Dermis microvascular lymphatic vessel endothelial cell (primary cell): ENCODE measurements around the gene QTRT2. TPM values are rescaled to one million over a fixed set of nuclear protein-coding genes. Genes with fewer than 3 reads are reported as not detected.

Experiments
- DNase-seq, 2 donors: peaks; one replicate each; pipeline versions ENCODE4 v3.0.0 to v3.0.0-alpha.2; 2010; ENCODE audit warnings: low read depth in 2 of 2
- total RNA-seq: library from RNA; depleted of rRNA; stranded (reverse); fragments of >200 nt; gene quantifications from 2 replicates; pipeline ENCODE4 v1.2.1, GENCODE V29; 2014

The QTRT2 gene
- total RNA-seq, 1 donor from 2014 or later: 25.0 TPM

DNA sequence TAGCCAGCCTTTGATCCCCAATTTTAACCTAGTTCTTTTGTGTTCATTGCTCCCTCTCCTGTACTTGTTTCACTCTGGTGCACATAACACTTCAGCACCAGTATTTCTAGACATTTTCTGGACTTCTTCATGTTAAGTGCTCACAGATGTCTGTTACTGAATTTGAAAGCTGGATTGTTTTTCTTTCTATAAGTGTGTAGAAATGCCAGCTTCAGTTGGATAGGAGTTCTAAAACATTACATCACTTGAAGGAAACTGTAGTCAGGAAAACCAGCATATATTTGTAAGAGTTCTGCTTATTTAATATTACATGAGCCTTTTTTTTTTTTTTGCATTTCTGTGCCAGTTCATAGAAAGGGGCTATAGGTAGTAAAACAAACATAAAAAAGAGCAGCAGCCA is 21.6 kb downstream of the QTRT2 start:
- peak in 1 of 2 donors; percentile 2 for DNase-seq

DNA sequence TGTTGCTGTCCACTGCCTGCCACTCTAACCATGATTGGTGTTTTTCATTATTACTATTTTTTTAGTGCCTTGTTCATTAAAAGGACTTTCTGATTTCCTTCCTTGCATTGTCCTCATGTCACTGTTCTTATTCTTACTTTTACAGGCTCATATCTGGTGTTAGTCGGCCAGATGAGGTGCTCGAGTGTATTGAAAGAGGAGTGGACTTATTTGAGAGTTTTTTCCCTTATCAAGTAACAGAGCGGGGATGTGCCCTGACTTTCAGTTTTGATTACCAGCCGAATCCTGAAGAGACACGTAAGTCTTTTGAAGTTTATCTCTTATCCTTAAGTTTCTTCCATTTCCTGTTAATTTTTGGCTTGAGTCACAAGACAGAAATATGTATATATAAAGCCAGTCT is 23.2 kb downstream of the QTRT2 start:
- peak; percentile 7 to 78 for DNase-seq

DNA sequence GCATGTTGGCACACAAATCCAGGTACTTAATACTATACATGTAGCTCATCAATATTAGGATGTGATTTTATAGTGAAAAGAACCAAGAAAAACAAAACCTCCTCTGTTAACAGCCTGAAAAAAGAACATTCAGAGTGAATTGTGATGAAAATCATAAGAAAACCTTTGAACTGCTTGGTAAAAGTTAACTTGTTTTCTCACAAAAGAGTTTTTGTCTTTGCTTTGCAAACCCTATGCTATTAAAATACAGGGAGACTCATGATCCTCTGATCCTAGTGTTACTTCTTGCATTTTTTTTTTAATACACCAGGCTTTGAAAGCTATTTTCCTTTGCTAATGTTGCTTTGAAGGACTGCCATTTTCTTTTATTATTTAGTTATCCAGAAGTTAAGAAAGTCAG is 23.7 kb downstream of the QTRT2 start:
- no peak for DNase-seq

DNA sequence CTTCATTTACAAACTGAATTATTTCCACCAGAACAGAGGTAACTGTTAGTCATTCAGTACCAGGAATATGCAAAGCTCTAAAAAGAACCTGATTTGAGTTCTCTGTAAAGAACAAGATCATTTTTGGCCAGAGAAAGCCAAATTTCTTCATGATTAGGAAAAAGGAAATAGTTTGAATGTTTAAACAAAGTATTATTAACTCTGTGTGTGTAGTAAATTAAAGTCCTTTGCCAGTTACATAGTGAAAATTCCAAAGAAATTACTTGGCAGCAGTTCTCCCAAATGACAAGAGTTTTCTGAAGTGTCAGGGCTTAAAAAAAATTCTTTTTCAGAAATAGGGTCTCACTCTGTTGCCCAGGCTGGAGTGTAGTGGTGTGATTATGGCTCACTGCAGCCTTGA is 24.5 kb downstream of the QTRT2 start:
- DNase-seq: peak in 1 of 2 donors; percentile 5

DNA sequence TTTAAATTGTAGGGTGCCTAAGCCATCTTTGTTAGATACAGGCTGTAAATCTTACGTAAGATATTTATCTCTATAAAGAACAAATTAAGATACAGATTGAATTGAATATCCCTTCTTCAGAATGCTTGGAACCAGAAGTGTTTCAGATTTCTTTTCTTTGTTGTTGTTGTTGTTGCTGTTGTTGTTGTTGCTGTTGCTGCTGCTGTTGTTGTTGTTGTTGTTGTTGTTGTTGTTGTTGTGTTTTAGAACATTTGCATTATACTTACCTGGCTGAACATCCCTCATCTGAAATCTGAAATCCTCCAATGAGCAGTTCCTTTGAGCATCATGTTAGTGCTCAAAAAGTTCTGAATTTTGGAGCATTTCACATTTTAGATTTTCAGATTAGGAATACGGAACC is 26.6 kb downstream of the QTRT2 start:
- no peak for DNase-seq

DNA sequence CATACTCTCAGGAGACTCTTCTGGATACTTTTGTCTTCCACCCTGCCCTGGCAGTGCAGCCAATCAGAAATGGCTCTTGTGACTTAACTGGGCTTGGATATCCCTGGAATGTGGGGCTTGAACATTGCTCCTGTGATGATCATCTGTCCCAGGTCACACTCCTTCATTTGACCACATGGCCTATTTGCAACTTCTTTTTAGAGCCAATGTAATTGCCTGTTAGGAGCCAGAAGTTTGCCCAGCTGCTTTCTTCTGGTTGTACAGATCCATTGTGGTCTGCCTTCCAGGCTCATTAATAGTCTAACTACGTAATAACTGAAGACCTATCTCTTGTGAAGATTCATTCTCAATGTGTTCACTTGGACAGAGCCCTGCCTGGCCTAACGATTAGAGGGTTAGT is 29.8 kb downstream of the QTRT2 start:
- DNase-seq: no peak

DNA sequence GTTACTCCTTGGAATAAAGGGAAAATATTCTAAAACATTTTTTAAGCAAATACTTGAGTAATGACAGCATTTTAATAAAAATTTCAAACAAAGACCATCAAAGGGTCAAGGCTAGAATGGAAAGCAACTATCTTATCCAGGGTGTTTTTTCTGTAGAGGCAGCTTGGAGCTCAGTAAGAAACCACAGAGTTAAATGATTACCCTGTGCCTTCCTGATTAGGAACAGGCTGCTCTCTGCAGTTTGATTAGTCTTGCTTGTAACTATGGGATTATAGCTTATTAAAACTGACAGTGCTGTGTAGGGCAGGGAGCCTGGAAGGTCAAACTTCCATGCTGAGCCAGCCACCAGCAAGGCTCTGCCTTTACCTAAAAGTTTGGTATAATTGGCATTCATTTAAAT is 33.1 kb downstream of the QTRT2 start:
- DNase-seq: no peak

DNA sequence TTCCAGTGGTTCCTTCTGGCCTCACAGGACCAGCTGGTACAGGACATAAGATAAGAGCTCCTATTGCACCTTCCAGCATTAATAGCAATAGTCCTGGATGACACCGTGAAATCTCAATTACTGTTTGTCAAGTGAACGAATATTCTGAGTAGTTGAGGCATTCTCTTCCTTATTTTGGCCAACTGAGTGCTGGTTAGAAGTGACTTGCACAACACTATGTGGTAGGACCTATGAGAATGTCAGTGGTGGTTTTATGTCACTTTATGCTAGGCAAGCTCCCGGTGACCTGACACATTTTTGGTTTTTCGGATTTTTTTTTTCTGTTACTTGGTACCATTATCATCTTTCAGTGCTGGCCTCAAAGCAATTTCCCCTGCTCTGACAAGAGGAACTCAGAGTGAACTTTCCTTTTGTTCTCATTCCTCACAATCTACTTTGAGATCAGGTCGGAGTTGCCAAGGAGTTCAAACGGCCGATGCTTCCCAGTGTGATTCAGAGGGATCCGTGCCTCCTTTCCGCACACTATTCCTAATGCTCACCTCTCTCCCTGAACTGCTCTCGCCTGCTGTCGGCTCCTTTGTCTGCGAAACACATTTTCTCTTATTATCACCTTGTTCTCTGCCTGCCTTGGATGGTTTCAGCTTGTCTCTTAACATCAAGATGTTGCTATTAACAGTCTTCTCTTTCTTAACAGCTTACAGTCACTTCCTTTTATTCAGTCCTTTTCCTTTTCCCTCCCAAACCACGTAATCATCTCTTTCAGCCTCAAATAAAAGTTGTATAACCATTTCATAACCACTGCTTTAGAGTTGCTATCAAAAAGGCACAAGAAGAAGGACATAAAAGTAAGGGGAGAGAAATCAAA is 35.8 kb downstream of the QTRT2 start:
- peak in 1 of 2 donors; percentile 63 for DNase-seq

DNA sequence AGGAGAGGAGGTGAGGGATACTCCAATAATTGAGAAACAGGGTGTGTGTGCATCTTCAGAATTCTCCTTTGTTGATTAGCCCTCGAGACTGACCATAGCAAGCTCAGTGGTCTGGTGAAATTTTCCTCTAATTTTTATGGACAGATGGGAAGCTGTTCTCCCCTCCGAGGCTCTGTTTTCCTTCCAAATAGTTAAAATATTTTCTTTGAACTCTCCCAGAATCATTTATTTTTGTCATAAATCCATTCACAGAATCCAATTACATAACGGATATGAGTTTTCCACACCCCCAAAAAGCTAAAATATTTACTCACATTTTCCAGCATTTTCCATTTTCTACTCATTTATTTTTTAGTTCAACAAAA is 36.5 kb downstream of the QTRT2 start:
- peak; percentile 1 to 32 for DNase-seq

DNA sequence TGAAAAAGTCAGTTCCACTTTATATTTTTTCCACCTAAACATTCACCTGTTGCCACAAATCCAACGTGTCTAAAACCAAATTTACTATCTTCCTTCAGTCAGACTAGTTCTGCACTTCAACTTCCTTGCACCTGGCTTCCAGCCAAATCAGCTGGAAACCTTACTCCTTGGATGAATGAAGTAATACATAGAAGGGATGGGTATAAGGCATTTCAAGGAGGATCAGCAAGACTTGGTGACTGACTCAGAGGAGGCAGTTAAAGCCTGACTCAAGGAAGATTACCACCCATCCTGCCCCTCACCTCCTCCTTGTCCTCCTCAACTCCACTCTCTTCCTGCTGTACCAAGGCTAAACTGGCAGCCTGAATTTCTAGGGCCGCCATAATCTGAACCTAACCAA is 37.1 kb downstream of the QTRT2 start:
- DNase-seq: peak in 1 of 2 donors; percentile 56

DNA sequence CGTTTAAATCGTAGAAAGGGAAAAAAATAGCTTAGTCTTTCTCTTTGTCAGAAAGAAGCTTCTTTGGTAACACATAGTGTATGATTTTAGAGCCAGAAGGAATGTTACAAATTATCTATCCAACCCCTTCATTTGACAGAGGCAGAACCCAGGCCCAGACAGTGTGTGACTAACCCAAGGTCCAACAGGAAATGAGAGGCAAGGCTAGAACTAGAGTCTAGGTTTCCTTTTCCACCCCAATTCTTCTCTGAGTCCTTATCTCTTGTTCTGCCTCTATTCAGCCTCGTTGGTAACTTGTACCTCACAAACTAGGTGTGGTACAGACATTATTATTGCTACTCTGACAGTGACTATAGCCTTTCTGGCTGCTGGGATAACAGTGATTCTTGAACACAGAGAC is 39.3 kb downstream of the QTRT2 start:
- DNase-seq: peak in 1 of 2 donors; percentile 5

DNA sequence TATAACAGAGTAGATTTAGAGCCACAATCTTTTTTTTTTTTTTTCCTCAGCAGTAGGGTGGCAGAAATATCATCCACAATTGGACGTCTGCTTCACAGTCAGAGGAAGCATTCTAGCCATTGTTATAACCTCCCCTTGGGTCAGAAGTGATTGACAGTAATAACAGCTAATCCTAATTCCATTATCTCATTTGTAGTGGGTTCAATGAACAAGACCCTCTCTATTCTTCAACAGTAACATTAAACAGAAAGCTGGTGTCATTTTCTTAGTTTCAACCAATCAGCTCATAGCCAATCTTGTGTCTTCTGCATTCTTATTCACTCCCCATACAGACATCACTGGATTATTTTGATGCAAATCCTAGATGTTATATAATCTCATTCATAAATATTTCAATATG is 44.6 kb downstream of the QTRT2 start:
- DNase-seq: no peak

DNA sequence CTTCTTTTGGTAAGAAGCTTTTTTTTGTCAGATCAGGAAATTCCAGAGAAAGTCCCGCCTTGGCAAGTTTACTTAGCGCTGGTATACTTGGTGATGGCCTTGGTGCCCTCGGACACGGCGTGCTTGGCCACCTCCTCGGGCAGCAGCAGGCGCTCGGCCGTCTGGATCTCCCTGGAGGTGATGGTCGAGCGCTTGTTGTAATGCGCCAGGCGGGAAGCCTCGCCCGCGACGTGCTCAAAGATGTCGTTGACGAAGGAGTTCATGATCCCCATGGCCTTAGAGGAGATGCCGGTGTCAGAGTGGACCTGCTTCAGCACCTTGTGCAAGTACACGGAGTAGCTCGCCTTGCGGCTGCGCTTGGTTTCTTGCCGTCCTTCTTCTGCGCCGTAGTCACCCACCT is 46.6 kb downstream of the QTRT2 start:
- DNase-seq: no peak

DNA sequence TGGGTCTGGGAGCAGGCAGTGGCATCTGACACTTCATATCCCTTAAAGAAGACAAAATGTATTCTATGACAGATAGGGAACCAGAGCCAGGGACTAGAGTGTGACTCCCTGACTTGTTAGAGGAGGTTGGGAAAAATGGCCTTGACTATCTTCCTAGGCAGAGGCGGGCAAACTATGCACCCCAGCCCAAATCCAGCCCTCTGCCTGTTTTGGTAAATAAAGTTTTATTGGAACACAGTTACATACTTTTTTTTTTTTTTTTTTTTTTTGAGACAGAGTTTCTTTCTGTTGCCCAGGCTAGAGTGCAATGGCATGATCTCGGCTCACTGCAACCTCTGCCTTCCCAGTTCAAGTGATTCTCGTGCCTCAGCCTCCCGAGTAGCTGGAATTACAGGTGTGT is 47.3 kb downstream of the QTRT2 start:
- no peak for DNase-seq

DNA sequence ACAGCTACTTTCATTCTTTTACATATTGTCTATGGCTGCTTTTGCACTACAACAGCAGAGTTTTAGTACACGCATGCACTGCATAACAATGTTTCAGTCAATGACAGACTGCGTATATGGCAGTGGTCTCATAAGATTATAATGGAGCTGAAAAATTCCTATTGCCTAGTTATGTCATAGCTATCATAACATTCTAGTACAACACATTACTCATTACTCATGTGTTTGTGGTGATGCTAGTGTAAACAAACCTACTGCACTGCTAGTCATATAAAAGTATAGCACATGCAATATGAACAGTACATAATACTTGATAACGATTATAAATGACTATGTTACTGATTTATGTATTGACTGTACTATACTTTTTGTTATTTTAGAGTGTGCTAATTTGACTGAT is 47.9 kb downstream of the QTRT2 start:
- no peak for DNase-seq

DNA sequence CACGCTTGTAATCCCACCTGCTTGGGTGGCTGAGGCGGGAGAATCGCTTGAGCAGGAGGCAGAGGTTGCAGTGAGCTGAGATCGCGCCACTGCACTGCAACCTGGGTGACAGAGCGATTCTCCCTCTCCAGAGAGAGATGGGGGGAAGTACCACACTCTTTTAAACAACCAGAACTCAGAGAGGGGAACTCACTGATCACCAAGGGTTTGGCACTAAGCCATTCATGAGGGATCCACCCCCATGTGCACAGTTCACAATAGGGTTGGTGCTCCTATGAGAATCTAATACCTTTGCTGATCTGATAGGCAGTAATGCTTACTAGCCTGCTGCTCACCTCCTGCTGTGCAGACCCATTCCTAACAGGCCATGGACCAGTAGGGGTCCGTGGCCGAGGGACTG is 51.6 kb downstream of the QTRT2 start:
- DNase-seq: no peak

DNA sequence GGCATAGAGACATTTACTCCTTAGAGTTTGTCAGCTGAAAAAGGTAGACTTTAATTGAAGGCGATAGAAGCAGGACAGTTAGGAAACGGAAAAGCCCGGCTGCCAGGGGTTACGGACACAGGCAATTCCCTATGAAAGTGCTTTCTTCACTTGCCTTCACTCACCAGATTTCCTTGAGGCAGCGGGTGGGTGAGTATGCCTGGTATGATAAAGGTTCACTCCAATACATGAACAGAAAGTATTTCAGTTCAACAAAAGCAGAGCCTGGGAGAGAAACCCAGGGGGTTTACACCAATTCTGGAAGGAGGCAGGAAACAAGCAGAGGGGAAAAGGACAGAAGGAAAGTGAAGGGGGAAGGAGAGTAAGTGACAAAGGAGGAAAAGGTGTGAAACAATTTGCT is 53.9 kb downstream of the QTRT2 start:
- DNase-seq: no peak

DNA sequence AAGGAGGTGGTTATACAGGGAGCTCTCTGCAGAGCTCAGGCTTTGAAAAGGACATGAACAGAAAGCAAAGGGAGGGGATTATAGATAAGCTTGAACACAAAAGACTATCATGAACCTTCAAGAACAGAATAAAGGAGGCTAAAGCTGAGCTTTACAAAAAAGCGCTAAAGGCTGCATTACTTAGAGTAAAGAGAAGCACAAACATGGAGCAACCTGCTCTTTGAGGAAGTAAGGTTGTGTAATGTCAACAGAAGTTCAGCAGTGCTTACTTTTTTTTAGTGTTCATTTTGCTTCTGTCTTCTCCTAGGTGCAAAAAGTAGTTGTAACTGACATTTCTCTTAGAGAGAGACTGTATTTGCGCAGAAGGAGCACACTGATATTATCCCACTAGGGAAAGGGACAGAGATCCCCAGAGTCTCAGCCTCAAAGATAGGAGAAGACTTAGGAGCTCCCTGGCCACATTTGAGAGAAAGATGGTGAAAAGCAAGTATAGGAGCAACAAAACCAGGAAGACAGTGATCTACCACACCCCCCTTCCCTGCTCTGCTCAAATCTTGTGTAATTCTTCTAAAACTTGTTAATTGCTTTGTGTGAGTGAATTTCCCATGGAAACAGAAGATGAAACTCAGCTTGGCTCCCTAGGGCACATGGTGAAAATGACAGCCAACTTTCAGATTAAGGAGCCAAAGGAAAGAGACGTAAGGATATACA is 54.7 kb downstream of the QTRT2 start:
- DNase-seq: no peak

DNA sequence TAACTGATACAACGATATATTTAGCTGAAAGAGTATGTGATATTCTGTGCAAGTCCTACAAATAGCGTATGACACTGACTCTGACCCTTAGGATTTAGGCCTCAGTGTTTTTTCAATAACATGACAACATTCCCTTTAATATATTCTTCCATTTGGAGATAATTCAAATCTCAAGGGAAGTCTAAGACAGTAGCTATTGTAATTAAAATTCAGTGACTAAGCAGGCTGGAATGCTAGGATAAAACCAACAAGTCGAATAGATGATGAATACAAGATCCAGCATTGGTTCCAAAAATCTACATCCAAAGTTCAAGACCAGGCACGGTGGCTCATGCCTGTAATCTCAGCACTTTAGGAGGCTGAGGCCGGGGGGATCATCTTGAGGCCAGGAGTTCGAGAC is 56.2 kb downstream of the QTRT2 start:
- peak in 1 of 2 donors; percentile 2 for DNase-seq

DNA sequence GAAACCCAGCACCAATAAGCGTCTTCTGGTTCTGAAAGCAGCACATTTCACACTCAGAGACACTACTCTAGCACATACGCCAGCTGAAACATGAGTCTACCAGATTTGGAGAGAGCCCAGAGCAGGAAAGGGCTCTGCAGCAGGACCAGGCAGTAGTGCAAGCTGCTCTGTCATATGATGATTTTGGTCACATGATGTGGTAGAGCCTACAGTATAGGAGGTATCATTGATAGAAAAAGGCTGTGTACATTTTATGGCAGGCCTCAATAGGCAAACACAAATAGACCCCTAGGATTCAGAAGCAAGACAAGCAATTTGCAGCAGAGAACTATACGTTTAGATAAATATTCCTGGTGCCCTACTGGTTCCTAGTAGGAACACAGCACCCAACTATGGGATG is 58.2 kb downstream of the QTRT2 start:
- DNase-seq: no peak

DNA sequence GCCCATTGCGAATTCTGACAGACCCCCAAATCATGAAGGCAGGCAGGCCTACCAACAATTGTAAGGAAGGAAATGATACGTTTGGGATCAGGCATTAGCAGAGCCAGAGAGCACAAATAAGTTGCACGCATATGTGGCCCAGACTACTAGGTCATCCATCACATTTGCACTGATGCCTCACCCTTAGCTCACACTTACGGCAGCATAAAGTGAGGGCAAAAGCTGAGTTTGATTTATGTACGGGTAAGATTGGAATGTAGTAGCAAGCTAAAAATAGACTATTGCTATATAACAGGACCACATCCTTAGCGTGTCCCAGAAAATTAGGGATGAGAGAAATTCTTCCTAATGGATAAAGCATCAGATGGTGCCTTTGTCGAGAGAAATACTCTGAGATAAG is 58.6 kb downstream of the QTRT2 start:
- no peak for DNase-seq

DNA sequence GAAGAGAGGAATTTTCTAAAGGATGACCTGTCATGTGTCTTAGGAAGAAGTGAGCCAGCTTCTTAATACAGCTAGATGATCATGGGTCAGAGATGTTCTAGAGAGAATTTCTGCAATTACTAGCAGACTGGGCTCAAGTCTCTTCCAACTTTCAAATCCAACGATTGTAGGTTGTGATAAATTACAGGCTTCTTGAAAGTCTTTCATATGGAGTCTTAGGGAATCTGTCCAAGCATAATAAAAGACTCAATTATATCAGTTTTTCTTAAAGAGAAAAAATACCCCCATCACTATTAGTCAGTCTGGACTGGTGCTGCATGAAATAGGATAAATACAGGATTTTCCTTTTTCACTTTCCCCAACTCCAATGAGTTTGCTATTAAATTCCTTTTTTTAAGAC is 63.2 kb downstream of the QTRT2 start:
- DNase-seq: no peak

DNA sequence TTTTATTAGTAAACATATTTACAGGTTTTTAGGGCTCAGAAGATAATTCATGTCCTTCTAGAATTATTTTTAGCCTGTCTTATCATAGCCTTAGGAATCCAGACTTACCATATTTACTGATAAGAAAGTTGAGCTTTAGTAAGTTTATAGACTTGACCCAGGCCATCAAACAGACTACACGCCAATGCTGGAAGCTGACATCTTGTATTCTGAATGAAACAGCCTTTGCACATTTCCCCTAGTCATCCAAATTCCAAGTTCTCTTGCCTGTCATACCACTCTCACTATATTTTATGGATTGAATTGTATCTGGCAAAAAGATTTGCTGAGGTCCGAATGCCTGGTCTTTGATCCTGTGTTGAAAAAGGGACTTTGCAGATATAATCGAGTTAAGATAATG is 63.7 kb downstream of the QTRT2 start:
- no peak for DNase-seq
